GM21737 (cell line): Measurements from ENCODE around the gene PRKCA.

Experiments
- ATAC-seq: cut with Tn5 transposase; IDR thresholded peaks from one replicate; pipeline ENCODE4 v1.9.1; 2021; ENCODE audit warnings: mild to moderate bottlenecking, moderate library complexity; ENCODE audit not compliant: unreplicated experiment

PRKCA gene

DNA sequence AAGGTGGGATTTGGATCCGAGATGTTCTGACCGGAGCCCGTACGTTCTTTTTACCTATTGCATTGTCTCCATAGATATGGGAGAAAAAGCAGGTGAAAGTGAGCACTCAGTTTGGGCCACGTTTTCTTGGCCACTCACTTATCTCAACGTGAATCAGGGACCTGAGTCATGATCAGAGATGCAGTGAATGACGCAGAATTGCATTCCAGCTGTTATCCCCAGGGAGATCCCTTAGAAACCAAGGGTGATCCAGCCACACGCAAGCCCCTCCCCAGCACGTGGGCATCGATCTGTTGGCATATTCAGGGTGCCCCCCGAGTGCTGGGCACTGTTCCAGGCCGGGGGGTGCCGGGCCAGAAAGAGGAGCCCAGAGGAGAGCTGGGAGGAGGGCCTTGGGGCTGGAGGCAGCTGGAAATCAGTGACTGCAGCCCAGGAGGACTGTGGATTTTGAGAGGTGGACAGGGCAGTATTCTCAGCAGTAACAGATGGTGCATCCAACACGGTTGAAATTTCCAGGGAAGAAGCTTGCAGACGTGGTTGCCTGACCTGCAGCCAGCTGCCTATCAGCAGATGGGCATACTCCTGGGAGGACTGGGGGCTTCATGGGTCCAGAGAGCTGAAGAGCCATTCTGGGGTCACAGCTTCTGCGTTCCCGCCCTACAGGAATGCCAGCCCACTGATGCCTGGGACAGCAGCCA, 445.3 kb downstream of the PRKCA start:
- ATAC-seq: no peak

DNA sequence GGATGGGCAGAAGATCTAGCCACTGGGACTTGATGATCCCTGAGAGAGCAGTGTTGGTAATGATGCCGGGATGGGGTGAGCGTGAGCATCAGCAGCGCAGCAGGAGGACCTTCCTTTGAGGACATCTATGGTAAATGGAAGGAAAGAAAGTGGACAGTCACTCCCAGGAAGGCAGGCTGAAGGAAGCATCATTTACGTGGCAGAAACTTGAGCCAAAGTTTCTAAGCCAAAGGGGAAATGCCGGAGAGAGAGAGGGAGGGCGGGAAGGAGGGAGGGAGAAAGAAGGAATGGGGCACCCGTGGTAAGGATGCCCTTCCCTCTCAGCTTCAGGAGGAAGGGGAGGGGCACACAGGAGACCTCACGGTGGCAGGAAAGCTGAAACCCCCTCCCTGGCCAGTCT, 446.2 kb downstream of the PRKCA start:
- ATAC-seq: no peak

GRCh38 chr17:66749217-66749832, 446.9 kb downstream of the PRKCA start:
- ATAC-seq: no peak

DNA sequence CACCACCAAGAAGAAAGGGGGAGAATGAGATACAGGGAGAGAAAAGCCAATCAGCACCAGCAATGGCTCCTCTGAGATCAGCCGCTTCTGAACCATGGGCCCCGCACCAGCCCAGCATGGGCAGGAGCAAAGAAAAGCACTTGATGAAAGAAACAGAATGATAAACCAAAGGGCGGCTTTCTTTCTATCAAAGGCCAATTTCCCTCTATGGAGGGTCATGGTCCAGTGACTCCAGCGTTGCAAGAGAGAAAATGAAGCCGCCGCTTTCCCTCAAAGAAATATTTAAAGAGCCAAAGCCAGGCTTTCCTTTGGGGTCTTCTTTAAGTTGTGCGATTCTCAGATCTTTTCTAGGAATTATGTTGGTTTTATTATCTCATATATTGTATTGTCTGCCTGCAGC, 447.7 kb downstream of the PRKCA start:
- ATAC-seq: no peak

DNA sequence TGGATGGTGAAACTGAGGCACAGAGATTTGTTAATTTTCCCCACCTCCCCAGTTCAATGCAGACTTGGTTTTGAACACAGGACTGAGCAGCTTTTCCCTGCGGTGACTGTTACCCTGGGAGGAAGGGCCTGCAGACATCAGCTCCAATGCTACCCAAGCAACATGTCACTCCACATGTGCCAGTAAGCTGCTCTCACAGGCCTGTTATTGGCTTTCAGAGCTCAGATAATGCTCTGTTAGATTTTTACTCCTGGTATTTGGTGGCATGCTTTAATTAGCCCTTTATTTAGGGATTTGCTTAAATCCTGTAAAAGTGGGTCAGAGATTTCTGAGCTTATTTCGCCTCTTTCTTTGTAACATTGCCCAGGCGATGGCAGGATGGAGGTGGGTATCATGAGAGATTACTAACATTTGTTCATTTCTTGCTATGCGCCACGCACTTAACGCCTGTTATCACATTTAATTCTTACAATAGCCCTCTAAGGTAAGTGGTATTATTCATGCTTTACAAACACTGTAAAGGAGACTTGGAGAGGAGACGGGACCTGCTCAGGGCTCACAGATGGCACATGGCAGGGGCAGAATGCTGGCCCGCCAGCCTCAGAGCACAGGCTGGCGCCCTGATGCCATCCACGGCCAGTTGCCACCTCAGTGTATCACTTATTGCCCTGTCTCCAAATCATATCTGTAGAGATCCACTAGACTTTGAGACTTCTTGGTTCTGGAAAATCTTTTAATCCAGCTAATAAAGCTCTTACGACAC, 448.5 kb downstream of the PRKCA start:
- ATAC-seq: no peak

DNA sequence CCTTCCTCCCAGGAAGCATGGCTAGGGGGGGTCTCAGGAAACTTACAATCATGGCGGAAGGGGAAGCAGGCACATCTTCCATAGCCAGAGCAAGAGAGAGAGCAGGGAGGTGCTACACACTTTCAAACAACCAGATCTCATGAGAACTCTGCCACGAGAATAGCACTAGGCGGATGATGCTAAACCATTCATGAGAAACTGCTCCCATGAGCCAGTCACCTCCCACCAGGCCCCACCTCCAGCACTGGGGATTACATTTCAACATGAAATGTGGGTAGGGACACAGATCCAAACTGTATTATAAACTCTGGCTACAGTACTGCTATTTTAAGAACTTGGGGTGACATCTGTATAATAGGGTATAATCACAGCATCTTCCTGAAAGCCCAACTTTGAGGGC, 449.4 kb downstream of the PRKCA start:
- no peak for ATAC-seq

DNA sequence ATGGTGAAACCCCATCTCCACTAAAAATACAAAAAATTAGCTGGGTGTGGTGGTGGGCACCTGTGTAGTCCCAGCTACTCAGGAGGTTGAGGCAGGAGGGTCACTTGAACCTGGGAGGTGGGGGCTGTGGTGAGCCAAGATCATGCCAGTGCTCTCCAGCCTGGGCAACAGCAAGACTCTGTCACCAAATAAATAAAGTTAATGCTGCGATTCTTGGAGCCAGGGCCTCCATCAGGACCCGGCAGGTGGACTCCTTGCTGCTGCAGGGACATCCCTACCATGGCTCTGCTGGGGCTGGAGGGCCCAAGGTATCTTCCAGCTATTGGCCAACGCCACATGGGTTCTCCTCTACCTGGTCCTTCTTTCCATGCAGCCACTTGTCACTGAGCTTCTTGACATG, 450.0 kb downstream of the PRKCA start:
- ATAC-seq: no peak

DNA sequence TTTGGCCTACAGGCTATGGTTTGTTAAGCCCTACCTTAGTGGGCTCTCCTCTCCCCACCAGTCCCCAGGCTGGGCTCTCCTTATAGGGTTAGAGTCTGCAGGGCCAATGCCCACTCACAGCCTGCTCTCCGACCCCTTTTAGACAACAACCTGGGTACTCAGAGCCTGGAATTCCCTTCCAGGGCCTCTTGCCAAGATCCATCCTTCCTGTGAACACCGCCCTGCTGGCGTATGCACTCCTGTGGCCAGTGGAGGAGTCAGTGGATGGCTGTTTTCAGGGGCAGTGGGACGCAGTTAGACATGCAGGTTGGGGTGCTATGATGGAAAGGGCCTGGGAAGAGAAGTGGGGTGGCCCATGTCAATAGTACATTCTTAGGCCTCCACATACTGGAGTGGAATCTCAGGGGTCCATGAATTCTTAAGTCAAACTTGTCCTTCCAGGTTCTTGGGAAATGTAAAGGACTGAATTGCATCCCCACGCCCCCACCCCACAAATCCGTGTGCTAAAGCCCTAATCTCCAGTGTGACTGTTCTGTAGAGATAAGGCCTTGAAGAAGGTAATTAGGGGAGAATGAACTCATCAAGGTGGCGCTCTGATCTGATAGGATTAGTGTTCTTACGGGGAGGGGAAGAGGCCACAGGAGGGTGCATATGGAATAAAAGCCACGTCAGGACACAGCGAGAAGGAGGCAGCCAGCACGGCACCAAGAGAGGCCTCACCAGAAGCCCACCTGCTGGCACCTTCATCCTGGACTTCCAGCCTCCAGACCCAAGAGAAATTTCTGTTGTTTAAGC, 450.9 kb downstream of the PRKCA start:
- no peak for ATAC-seq

GRCh38 chr17:66755101-66755943, 452.9 kb downstream of the PRKCA start:
- ATAC-seq: no peak

DNA sequence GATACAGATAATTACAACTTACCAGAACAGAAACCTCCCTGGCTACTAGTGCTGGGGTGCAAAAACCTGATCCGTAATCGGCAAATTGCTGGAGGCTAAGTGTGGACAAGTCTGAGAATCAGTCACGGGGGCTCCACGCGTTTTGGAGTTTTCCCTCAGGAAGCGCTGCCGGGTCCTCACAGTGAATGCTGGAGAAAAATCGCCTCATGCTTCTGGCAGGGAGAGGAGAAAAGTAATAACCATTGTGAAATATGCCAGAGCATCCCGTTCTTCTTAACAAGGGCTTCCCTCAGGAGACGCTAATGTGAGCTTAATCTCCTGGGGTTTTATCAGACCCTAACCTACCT, 453.5 kb downstream of the PRKCA start:
- no peak for ATAC-seq

GRCh38 chr17:66760324-66760723, 457.9 kb downstream of the PRKCA start:
- no peak for ATAC-seq

GRCh38 chr17:66762276-66762675, 459.9 kb downstream of the PRKCA start:
- ATAC-seq: no peak

GRCh38 chr17:66763056-66763455, 460.6 kb downstream of the PRKCA start:
- no peak for ATAC-seq

GRCh38 chr17:66764506-66764905, 462.1 kb downstream of the PRKCA start:
- ATAC-seq: no peak

- no peak for ATAC-seq
These were observed 464.9 kb downstream of the PRKCA start for GRCh38 chr17:66767154-66767933.

- ATAC-seq: no peak
These were observed 467.5 kb downstream of the PRKCA start for GRCh38 chr17:66769911-66770310.

DNA sequence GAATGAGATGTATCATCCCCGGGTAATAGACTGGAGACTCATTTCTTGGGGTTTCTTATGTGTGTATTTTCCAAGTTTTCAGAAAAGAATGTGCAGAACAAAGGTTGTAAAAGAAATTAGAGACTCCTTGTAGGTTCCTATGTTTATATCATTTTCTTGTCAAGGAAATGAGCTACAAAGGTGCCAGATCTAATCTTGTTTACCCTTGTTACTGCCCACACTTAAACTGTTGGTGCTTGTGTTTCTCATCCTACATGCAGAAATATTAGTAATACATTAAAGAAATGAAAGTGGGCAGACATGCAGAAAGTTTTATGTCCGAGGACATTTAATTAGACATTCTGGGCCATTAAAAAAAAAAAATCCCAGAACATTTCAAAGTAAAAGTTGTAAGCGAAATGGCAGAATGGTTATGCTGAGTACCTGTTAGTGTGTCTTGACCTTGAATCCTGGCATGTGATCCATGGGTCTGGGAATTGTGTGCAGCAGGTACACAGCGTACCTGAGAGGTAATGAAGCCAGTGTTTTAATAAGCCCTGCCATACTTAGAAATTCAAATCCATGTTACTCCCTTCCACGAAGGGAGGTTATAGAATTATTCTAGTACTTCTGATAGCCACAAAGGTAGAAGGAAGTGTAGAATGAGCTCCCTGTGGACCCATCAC, 469.9 kb downstream of the PRKCA start:
- ATAC-seq: no peak

DNA sequence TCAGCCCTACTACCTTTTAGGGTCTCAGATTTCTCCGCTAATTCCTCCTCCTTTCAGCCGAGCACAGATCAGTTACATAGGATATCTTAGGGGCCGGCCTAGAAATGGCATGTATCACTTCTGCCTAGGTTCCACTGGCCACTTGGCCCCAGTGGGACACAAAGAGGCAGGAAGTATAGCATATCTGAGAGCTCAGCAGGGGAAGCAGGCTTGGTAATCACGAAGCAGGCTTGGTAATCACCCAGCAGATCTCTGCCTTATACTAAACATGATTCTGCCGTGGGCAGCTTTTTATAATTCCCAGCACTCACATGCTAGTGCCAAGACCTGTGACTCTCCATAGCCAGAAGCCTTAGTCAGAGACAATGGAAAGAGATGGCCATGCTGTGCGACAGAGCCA, 472.9 kb downstream of the PRKCA start:
- no peak for ATAC-seq

- no peak for ATAC-seq
These were observed 473.5 kb downstream of the PRKCA start for GRCh38 chr17:66775881-66776400.
